HG02798 (cell line): ENCODE measurements around the gene DAD1.
"Not testable (repeated sequence)": the region's sequence is repeated elsewhere in the genome, so short reads cannot be mapped to it uniquely, and the experiment has no call there.

Experiments used
- ATAC-seq: cut with Tn5 transposase; IDR thresholded peaks from one replicate; pipeline ENCODE4 v1.9.1; 2021; ENCODE audit warnings: mild to moderate bottlenecking; ENCODE audit not compliant: unreplicated experiment, poor library complexity

Gene DAD1

DNA sequence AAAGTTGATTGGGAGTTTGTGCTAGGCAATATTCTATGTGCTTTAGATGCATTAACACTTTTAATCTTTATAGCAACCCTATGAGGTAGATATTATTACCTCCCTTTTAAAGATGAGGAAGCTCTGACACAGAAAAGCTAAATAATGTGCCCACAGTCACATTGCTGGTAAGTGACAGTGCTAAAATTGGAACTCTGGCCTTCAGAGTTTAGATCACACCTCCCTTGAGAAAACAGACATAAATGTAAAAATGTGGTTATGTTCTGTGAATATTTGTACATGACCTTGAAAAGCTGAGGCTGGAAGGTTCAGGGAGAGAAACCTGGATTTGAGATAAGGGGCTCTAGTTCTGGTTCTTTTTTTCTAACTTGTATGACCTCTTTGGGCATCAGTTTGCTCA, 11.0 kb upstream of the DAD1 start:
- no peak for ATAC-seq

DNA sequence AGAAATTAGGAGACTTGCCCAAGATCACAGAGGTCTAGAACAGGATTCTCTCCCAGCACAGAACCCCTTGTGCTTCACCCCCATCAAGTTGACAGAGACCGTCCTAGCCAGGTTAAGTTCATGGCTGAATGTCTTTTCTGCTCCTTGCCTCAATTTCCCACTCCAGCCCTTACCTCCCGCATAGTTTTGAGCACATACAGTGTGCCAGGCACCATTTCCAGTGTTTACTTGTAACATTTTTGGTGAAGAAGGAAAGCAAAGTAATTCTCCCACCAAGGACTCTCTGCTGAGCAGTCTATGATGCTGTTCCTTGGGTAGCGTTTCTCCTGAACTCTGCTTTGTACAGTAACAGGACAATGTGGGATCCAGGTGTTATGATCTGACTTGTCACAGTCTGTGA, 10.3 kb upstream of the DAD1 start:
- no peak for ATAC-seq

DNA sequence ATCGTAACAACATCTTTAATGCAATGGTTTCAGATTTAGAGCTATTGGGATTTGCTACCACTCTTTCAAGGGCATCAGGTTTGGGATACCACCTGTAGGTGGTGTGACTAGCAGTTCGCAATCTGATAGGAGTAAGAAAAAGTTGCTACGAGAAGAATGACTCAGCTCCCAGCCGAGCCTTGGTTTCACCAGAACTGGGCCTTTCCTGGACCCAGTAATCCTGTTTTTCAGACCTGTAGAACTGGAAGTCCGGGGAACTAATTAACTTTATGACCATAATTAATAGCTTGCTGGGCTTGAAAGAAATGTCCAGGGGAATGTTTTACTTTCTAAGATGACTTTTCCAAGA, 9.8 kb upstream of the DAD1 start:
- ATAC-seq: peak; percentile 43

GRCh38 chr14:22598099-22598895, 9.3 kb upstream of the DAD1 start, which contains the start of gene ABHD4:
TSS of gene ABHD4 (plus strand) at chr14:22598300. CDS start at chr14:22598307, 7 bp downstream.
- ATAC-seq: peak; percentile 89

DNA sequence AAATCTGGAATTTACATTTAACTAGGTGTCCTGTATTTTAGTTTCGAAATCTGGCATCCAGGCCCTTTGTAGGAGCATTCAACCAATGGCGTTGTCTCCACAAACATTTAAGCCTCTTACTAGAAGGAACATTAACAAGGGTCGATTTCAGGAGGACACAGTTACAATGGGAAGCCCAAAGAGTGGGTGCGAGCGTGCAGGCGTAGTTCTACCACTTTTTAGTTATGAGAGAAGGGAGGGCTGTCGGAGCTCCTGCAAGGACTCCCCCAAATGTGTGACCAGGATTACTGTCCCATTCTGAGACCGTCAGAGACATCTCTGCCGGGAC, 8.7 kb upstream of the DAD1 start:
- ATAC-seq: peak; percentile 25

GRCh38 chr14:22597265-22597664, 8.2 kb upstream of the DAD1 start:
- no peak for ATAC-seq

DNA sequence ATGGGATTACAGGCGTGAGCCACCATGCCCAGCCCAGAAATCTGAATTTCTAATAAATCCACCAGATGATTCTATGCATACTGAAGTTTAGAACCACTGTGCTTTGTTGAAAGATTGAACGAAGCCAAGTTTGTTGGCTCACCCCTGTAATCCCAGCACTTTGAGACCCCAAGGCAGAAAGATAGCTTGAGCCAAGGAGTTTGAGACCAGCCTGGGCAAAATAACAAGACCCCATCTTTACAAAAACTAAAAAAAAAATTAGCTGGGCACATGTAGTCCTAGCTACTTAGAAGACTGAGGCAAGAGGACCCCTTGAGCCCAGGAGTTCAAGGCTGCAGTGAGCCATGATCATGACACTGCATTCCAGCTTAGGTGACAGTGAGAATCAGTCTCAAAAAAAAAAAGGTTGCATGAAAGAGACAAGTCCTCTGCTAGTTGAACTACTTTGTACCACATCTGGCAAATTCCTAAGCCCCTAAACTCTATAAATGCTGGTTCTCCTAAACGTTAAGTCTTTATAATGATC, 7.4 kb upstream of the DAD1 start:
- ATAC-seq: no peak

DNA sequence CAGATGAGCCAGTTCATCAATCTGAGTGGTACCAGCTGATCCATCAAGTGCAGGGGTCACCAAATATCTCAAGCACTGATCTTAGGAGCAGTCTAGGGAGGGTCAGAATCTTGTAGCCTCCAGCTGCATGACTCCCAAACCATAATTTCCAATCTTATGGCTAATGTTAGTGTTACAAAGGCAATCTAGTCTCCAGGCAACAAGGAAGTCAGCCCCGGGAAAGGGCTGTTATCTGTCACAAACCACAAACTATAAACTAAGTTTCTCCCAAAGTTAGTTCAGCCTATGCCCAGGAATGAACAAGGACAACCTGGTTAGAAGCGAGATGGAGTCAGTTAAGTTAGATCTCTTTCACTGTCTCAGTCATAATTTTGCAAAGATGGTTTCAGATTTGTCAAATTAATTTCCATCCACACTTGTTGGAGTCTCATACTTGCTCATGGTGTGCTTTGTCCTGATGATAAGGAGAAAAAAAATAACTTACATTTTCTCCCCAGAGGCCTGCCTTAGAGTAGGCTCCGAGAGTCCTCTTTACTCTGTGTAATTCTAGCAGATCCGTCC, 5.2 kb upstream of the DAD1 start:
- no peak for ATAC-seq

- ATAC-seq: no peak
Measured at GRCh38 chr14:22593601-22594000, 4.6 kb upstream of the DAD1 start.

- ATAC-seq: no peak
Measured at GRCh38 chr14:22593189-22593588, 4.2 kb upstream of the DAD1 start.

- ATAC-seq: no peak
Measured at GRCh38 chr14:22588526-22589095, 413 bp downstream of the DAD1 start.

- ATAC-seq: not testable (repeated sequence)
Measured at GRCh38 chr14:22587677-22588422, 1.2 kb downstream of the DAD1 start.

DNA sequence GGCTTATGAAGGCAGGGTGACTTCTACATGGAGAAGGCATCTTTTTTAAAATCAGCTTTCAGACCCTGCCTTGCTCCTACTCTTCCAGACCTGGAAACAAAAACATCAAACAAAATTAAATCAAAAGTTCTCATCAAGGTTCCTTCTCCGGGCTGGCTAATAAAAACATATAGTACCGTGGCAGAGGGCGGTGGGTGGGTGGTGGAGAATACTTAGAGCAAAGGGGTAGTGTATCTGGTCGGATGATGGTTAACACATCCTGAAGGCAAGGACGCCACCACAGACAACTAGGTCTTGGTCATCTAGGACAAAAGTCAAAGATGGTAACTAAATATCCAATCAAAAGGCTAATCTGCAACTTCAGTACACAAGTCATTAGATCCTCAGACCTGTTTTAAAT, 1.8 kb downstream of the DAD1 start:
- no peak for ATAC-seq

DNA sequence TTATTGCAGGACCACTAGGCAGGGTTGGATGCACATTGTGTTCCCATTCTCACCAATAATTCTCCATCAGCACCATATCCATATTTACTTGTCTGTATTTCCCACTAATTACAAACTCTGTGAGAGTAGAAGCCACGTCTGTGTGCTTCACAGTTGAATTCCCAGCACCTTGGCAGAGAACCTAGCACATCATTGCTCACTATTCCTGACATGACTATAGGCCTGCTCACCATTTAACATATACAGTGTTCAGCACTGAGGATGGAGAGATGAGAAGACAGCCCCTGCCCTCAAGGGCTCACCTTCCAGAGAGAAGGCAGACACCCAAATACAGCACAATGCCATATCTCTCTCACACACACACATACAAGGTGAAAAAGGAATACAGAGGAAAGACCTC, 5.0 kb downstream of the DAD1 start:
- ATAC-seq: no peak

DNA sequence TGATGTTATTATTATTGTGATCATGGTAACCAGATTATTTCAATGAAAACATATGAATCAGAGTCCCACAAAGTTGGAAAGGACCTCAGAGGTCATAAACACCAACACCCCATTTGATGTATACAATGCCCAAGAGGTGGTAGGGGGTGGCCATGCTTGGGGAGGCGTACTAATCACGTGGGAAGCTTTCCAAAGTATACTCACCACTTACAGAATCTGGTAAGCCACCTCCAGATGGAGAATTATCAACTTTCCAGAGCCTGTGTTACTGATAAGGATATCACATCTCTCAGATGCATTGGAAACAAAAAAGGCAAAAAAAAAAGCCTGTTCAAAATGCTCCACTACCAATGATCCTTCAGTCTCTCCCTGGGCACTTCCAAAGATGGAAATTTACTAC, 8.4 kb downstream of the DAD1 start:
- ATAC-seq: no peak

DNA sequence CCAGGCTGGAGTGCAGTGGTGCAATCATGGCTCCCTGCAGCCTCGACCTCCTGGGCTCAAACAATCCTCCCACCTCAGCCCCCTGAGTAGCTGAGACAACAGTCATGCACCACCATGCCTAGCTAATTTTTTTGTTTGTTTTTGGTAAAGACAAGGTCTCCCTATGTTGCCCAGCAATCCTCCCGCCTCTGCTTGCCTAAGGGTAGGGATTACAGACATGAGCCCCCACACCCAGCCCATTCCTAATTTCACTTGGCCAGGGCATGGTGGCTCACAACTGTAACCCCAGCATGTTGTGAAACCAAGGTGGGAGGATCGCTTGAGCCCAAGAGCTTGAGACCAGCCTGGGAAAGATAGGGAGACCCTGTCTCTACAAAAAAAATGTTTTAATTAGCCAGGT, 9.1 kb downstream of the DAD1 start:
- ATAC-seq: no peak

DNA sequence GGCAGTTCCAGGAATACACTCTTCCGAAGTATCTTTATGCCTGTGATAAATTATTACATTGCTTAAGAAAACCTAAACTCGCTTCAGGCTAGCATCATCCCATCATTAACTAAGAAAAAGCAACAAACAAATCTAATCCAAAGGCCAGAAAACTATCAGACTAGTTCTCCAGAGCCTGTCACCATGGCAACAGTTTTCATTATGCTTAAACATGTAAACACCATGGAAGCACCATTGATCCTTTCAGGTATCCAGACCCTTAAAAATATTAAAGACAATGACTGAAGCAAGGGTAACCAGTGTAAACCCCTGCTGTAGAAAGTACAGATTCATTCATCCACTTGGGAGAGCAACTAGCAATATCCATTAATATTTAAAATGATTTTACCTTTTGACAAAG, 9.8 kb downstream of the DAD1 start:
- no peak for ATAC-seq

GRCh38 chr14:22577334-22577908, 11.6 kb downstream of the DAD1 start:
- no peak for ATAC-seq

DNA sequence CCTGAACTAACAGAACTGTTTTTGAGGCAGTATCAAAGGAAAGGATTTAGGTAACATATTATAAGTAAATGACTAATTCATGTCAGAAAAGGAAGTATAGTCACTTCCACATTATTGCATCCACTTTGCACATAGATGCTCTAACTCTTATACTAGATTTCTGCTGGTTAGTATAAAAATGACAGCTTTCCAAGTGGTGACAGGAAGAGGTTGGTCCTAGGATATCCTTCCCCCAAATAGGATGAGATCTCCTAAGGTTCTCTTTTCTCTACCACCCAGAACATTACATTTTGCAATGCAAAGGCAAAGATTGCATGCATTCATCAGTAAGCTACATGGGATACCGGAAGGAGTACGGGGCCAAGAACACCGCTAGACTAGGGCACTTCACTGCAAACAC, 15.2 kb downstream of the DAD1 start:
- ATAC-seq: no peak

DNA sequence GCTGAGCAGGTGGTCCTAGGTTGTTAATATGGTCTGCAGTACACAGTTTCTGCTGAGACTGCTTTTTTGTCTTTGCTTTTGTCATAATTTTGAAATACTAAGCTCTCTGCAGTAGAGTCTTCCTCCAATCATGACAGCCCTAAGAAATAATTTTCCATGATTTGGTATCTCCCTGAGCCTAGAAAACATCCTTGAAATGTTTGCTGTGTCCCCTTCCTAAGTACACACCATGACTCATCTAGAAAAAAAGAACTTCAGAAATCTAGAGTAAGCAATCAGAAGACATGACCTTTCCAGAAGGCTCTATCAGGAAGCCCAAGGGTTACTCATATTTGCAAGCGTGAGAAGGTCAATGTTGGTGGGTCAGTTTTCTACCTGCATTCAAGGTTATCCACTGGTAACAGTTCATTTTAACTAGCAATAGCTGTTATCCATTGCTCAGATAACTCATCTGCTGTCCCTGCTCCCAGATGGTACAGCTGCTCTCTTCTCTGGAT, 16.4 kb downstream of the DAD1 start:
- ATAC-seq: no peak
